K562 (cell line): ENCODE results near the gene MAP3K13. TPM values are rescaled to one million over a fixed set of nuclear protein-coding genes. Genes with fewer than 3 reads are reported as not detected.

Experiments
- ATAC-seq: fragments of 200-7000 bp; cut with Tn5 transposase; 3 replicates; pipeline ENCODE4 v1.9.1; 2020; ENCODE audit warnings: moderate library complexity
- BruUV-seq: library from RNA; stranded (reverse); fragments of 400-500 nt; replicated peaks from 2 replicates; lab custom pipeline; 2021; lab: Mats Ljungman, UMichigan
- CTCF ChIA-PET: fragments of 300-600 bp; formaldehyde crosslinking; extraction: SDS; loops from one replicate; lab custom pipeline; 2021; ENCODE audit warnings: low intra/inter-chr PET ratio; lab: Yijun Ruan, JAX
- POLR2A ChIA-PET: fragments of 300-600, 350-650 bp; sonication (Branson Sonifier 250); formaldehyde crosslinking; extraction: SDS; loops from one replicate; lab custom pipeline; 2021; ENCODE audit warnings: antibody characterized with exemption, inconsistent platforms; lab: Yijun Ruan, JAX
- DNase-seq, 4 experiments: peaks; one replicate each; pipeline versions ENCODE4 v3.0.0 to v3.0.0-alpha.2; 2011 to 2018; ENCODE audit warnings: low spot score in 3 of 4, mixed read lengths in 3 of 4; ENCODE audit errors: extremely low read depth in 1 of 4
- FAIRE-seq: peaks from 2 replicates; lab custom pipeline; 2011; peaks lifted over from hg19 to GRCh38; lab: Jason Lieb, UNC
- H2AFZ ChIP-seq: 2 replicates; pipeline ENCODE4 v1.6.0; 2011; ENCODE audit warnings: low read depth, low read length, control low read depth, inconsistent platforms
- H3K27ac ChIP-seq: fragments of 200-600 bp; 3 replicates; pipeline ENCODE4 v1.8.0; 2011; ENCODE audit warnings: low read depth, mild to moderate bottlenecking, control low read depth, inconsistent platforms, low read length, moderate library complexity, mixed read lengths; ENCODE audit errors: extremely low read depth
- H3K27me3 ChIP-seq, 2 experiments: fragments of 300-600 bp in 1 of 2; 2 replicates in 1 of 2; 3 replicates in 1 of 2; pipeline versions ENCODE4 v1.6.0 to v1.8.0; 2011; ENCODE audit warnings: inconsistent platforms in 2 of 2, low read length in 2 of 2, mild to moderate bottlenecking in 1 of 2, mixed read lengths in 1 of 2, moderate library complexity in 1 of 2; ENCODE audit not compliant: control insufficient read depth in 2 of 2, insufficient read depth in 2 of 2
- H3K36me3 ChIP-seq: fragments of 300-600 bp; 3 replicates; pipeline ENCODE4 v1.8.0; 2011; ENCODE audit warnings: mild to moderate bottlenecking, low read length, inconsistent platforms; ENCODE audit not compliant: control insufficient read depth, insufficient read depth
- H3K4me1 ChIP-seq, 2 experiments: fragments of 200-600 bp in 1 of 2; replicated peaks in 1 of 2; 2 replicates in 1 of 2; 3 replicates in 1 of 2; pipeline versions ENCODE4 v1.5.1 to v1.8.0; 2011; ENCODE audit warnings: inconsistent platforms in 2 of 2, low read length in 2 of 2, mild to moderate bottlenecking in 1 of 2, mixed read lengths in 1 of 2, moderate library complexity in 1 of 2; ENCODE audit not compliant: control insufficient read depth in 2 of 2, insufficient read depth in 2 of 2
- H3K4me2 ChIP-seq: 2 replicates; pipeline ENCODE4 v1.6.1; 2011; ENCODE audit warnings: low read length, control low read depth, inconsistent platforms, mixed read lengths; ENCODE audit not compliant: insufficient read depth
- H3K4me3 ChIP-seq: fragments of 200-600 bp; sonication (generic), shearing (Covaris generic); 2 replicates; pipeline ENCODE4 v1.5.1; 2016; ENCODE audit warnings: control low read depth, inconsistent platforms
- H3K79me2 ChIP-seq: fragments of 200-600 bp; 3 replicates; pipeline ENCODE4 v1.8.0; 2011; ENCODE audit warnings: low read length, inconsistent platforms; ENCODE audit not compliant: control insufficient read depth, insufficient read depth
- H3K9ac ChIP-seq, 2 experiments: 2 replicates each; pipeline versions ENCODE4 v1.6.0 to v1.6.1; 2011; ENCODE audit warnings: low read depth in 2 of 2, low read length in 2 of 2, control low read depth in 1 of 2, inconsistent platforms in 1 of 2, mild to moderate bottlenecking in 1 of 2, mixed read lengths in 1 of 2; ENCODE audit not compliant: insufficient read depth in 1 of 2
- H3K9me1 ChIP-seq: one replicate; pipeline ENCODE4 v1.6.0; 2011; ENCODE audit warnings: inconsistent platforms, mild to moderate bottlenecking, low read length, moderate library complexity; ENCODE audit not compliant: control insufficient read depth, insufficient read depth
- H3K9me3 ChIP-seq: replicated peaks from 2 replicates; pipeline ENCODE4 v1.5.1; 2011; ENCODE audit warnings: low read depth, low read length, inconsistent platforms; ENCODE audit not compliant: control insufficient read depth, insufficient read depth
- H4K20me1 ChIP-seq: replicated peaks from 2 replicates; pipeline ENCODE4 v1.6.1; 2011; ENCODE audit warnings: low read length, inconsistent platforms, mixed read lengths; ENCODE audit not compliant: control insufficient read depth, insufficient read depth
- ATF6 ChIP-seq: sonication (generic); formaldehyde crosslinking; IDR thresholded peaks from 2 replicates; pipeline ENCODE4 v1.4.0; 2020; ENCODE audit warnings: mild to moderate bottlenecking, missing genetic modification reagents
- CREBBP ChIP-seq: IDR thresholded peaks from one replicate; pipeline ENCODE4 v1.6.1; 2012; ENCODE audit warnings: low read depth, mild to moderate bottlenecking, control low read depth, inconsistent platforms, low read length
- EHMT2 ChIP-seq: fragments of 450-650 bp; IDR thresholded peaks from 2 replicates; pipeline ENCODE4 v1.6.1; 2018; ENCODE audit warnings: antibody characterized with exemption
- KDM2B ChIP-seq: fragments of 250-450 bp; sonication (Bioruptor Pico); IDR thresholded peaks from 2 replicates; pipeline ENCODE4 v1.8.0; 2021; ENCODE audit warnings: mild to moderate bottlenecking, moderate library complexity
- NR2F6 ChIP-seq: fragments of 450-650 bp; formaldehyde crosslinking; IDR thresholded peaks from 2 replicates; pipeline ENCODE4 v1.4.0; 2020; ENCODE audit warnings: mild to moderate bottlenecking
- SNIP1 ChIP-seq: fragments of 450-650 bp; IDR thresholded peaks from 2 replicates; pipeline ENCODE4 v1.7.1; 2017; ENCODE audit warnings: low read depth, mild to moderate bottlenecking
- ZNF217 ChIP-seq: sonication (generic); formaldehyde crosslinking; IDR thresholded peaks from 2 replicates; pipeline ENCODE4 v1.8.0; 2022; ENCODE audit warnings: mild to moderate bottlenecking, missing genetic modification reagents
- ZNF444 ChIP-seq: fragments of 250-450 bp; sonication (Bioruptor Pico); IDR thresholded peaks from 2 replicates; pipeline ENCODE4 v1.4.0; 2020; ENCODE audit warnings: mild to moderate bottlenecking, moderate library complexity
- WGBS: fragments of 100-300 bp; shearing (Covaris generic); methylation state at CpG from one replicate; pipeline ENCODE4 v1.1.6; 2016; ENCODE audit warnings: low coverage, mixed read lengths; ENCODE audit not compliant: insufficient coverage; ENCODE audit errors: missing lambda C conversion rate; 5-methylcytosine and 5-hydroxymethylcytosine counted together
- in situ Hi-C: fragments of 300-500 bp; cut with MboI; formaldehyde crosslinking; loops from 4 replicates; pipeline ENCODE4 v1.15.0; 2018; ENCODE audit warnings: inconsistent platforms, mixed read lengths
- intact Hi-C: fragments of 100-400 bp; cut with micrococcal nuclease; formaldehyde crosslinking; loops from 2 replicates; pipeline ENCODE4 v1.14.2; 2022
- polyA plus RNA-seq, 8 experiments: library from polyadenylated mRNA; depleted of rRNA in 4 of 8; stranded (reverse) in 5 of 8; unstranded in 3 of 8; fragments of >200 nt; fragmentation: Nextera tagmentation in 2 of 8; fragmentation: Illumina TruSeq in 1 of 8; extraction: Ambion mirVana in 2 of 8; extraction: Trizol in 1 of 8; gene quantifications; 2 replicates each; pipeline versions ENCODE4 v1.2.1 to v1.2.3, GENCODE V29; 2011 to 2014; ENCODE audit warnings: inconsistent platforms in 1 of 8, missing spikeins in 1 of 8
- total RNA-seq, 7 experiments: library from RNA; depleted of rRNA in 6 of 7; stranded (reverse); fragments of >200 nt in 6 of 7; fragmentation: Illumina TruSeq in 2 of 7; extraction: Trizol in 2 of 7; gene quantifications; 2 replicates each; pipeline versions ENCODE4 v1.2.1 to v1.2.3, GENCODE V29; 2011 to 2021; ENCODE audit warnings: low replicate concordance in 1 of 7
- TF ChIP-seq, protein P1 (sequence below): fragments of 250-450 bp; sonication (Bioruptor Pico); IDR thresholded peaks from 2 replicates; pipeline ENCODE4 v1.4.0; 2020
- TF ChIP-seq, protein P2 (sequence below): sonication (generic); formaldehyde crosslinking; IDR thresholded peaks from 2 replicates; pipeline ENCODE4 v1.8.0; 2022; ENCODE audit warnings: mild to moderate bottlenecking, missing genetic modification reagents, borderline replicate concordance

MAP3K13 gene
- total and polyA plus RNA-seq, 9 of the 15 experiments (the other 6 are each of a cell fraction or from before 2014, with no cell fraction given), result 0.04 to 0.32 (median 0.15) TPM; not detected in 2

GRCh38 chr3:185351396-185351795, 11.5 kb upstream of the MAP3K13 start:
- in situ Hi-C loops (no loop called here), intact Hi-C loops (loop anchor here (5.0 kb wide), 1 partner anchor 206 kb away; no protein-coding TSS in a partner anchor)
- no TSS peak for BruUV-seq
- no peaks in the 10 kb centered on the region for H3K36me3 ChIP-seq
- H3K9me1 ChIP-seq, result no peaks in the 10 kb centered on the region
- FAIRE-seq, result no peak
- no peak overlapping the region for H3K4me3 ChIP-seq
- H3K79me2 ChIP-seq, result no peaks in the 10 kb centered on the region
- no peaks in the 10 kb centered on the region for H4K20me1 ChIP-seq
- H3K4me1 ChIP-seq, result no peaks in the 10 kb centered on the region
- TF ChIP-seq NR2F6 (CRISPR knock-in tag), result no peak
- TF ChIP-seq ZNF217, result no peak
- TF ChIP-seq ATF6, result no peak
- TF ChIP-seq, protein P1, sequence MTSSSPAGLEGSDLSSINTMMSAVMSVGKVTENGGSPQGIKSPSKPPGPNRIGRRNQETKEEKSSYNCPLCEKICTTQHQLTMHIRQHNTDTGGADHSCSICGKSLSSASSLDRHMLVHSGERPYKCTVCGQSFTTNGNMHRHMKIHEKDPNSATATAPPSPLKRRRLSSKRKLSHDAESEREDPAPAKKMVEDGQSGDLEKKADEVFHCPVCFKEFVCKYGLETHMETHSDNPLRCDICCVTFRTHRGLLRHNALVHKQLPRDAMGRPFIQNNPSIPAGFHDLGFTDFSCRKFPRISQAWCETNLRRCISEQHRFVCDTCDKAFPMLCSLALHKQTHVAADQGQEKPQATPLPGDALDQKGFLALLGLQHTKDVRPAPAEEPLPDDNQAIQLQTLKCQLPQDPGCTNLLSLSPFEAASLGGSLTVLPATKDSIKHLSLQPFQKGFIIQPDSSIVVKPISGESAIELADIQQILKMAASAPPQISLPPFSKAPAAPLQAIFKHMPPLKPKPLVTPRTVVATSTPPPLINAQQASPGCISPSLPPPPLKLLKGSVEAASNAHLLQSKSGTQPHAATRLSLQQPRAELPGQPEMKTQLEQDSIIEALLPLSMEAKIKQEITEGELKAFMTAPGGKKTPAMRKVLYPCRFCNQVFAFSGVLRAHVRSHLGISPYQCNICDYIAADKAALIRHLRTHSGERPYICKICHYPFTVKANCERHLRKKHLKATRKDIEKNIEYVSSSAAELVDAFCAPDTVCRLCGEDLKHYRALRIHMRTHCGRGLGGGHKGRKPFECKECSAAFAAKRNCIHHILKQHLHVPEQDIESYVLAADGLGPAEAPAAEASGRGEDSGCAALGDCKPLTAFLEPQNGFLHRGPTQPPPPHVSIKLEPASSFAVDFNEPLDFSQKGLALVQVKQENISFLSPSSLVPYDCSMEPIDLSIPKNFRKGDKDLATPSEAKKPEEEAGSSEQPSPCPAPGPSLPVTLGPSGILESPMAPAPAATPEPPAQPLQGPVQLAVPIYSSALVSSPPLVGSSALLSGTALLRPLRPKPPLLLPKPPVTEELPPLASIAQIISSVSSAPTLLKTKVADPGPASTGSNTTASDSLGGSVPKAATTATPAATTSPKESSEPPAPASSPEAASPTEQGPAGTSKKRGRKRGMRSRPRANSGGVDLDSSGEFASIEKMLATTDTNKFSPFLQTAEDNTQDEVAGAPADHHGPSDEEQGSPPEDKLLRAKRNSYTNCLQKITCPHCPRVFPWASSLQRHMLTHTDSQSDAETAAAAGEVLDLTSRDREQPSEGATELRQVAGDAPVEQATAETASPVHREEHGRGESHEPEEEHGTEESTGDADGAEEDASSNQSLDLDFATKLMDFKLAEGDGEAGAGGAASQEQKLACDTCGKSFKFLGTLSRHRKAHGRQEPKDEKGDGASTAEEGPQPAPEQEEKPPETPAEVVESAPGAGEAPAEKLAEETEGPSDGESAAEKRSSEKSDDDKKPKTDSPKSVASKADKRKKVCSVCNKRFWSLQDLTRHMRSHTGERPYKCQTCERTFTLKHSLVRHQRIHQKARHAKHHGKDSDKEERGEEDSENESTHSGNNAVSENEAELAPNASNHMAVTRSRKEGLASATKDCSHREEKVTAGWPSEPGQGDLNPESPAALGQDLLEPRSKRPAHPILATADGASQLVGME, result no peak
- no peak for TF ChIP-seq KDM2B (CRISPR knock-in tag)
- no peak for TF ChIP-seq EHMT2
- TF ChIP-seq ZNF444 (CRISPR knock-in tag), result no peak
- TF ChIP-seq CREBBP, result no peak
- TF ChIP-seq, protein P2, sequence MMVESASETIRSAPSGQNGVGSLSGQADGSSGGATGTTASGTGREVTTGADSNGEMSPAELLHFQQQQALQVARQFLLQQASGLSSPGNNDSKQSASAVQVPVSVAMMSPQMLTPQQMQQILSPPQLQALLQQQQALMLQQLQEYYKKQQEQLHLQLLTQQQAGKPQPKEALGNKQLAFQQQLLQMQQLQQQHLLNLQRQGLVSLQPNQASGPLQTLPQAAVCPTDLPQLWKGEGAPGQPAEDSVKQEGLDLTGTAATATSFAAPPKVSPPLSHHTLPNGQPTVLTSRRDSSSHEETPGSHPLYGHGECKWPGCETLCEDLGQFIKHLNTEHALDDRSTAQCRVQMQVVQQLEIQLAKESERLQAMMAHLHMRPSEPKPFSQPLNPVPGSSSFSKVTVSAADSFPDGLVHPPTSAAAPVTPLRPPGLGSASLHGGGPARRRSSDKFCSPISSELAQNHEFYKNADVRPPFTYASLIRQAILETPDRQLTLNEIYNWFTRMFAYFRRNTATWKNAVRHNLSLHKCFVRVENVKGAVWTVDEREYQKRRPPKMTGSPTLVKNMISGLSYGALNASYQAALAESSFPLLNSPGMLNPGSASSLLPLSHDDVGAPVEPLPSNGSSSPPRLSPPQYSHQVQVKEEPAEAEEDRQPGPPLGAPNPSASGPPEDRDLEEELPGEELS (CRISPR knock-in tag), result no peak
- TF ChIP-seq SNIP1, result no peak
- H3K27me3 ChIP-seq, result peaks cover 0 to 1% of the 10 kb centered on the region in 2 experiments; a peak in 1 of 5 replicates
- DNase-seq, result no peak
- no peak overlapping the region for H2AFZ ChIP-seq
- 23% methylated on average over 2 of the region's 2 CpGs for WGBS
- POLR2A ChIA-PET, result no interaction called here
- H3K4me2 ChIP-seq, result no peak overlapping the region
- CTCF ChIA-PET, result no interaction called here
- H3K9ac ChIP-seq, result no peak overlapping the region
- no peaks in the 10 kb centered on the region for H3K9me3 ChIP-seq
- no peak overlapping the region for H3K27ac ChIP-seq
- ATAC-seq, result no peak
